Stimulated activated CD8-positive, alpha-beta memory T cell treated with anti-CD3 and anti-CD28 coated beads, Interleukin-7, amount 100 ng/mL, for 4 hours (primary cell): ENCODE measurements around the gene DLK1.

ENCODE experiments used
- DNase-seq, 2 donors: peaks; one replicate each; pipeline ENCODE4 v3.0.0-alpha.2; 2020; ENCODE audit warnings: low read depth in 2 of 2

The DLK1 gene

DNA sequence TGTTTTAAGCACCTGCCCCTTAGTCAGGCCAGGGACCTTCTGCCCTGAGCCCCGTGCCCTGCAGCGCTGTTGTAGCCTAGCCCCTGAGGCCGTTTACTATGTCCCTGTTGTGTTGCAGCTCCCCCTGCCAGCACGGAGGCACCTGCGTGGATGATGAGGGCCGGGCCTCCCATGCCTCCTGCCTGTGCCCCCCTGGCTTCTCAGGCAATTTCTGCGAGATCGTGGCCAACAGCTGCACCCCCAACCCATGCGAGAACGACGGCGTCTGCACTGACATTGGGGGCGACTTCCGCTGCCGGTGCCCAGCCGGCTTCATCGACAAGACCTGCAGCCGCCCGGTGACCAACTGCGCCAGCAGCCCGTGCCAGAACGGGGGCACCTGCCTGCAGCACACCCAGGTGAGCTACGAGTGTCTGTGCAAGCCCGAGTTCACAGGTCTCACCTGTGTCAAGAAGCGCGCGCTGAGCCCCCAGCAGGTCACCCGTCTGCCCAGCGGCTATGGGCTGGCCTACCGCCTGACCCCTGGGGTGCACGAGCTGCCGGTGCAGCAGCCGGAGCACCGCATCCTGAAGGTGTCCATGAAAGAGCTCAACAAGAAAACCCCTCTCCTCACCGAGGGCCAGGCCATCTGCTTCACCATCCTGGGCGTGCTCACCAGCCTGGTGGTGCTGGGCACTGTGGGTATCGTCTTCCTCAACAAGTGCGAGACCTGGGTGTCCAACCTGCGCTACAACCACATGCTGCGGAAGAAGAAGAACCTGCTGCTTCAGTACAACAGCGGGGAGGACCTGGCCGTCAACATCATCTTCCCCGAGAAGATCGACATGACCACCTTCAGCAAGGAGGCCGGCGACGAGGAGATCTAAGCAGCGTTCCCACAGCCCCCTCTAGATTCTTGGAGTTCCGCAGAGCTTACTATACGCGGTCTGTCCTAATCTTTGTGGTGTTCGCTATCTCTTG lies 7.6 kb downstream of the DLK1 start:
- no peak for DNase-seq

DNA sequence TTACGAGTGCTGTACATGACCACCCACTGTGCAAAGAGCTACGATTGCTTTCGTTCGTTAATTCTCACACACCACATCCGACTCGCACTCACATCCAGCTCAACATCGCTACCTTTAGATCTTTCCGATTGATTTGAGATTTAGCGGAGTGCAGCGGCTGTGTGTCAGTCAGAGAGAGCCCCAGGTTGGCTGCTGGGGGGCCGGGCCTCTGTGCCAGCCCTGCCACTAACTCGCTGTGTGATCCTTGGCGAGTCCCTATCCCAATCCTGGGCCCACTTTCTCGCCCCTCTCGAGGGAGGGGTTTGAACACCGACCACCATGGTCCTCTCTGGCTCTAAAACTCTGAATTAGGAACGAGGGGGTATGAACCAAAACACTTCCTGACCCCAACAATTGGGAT lies 8.6 kb downstream of the DLK1 start:
- no peak for DNase-seq

DNA sequence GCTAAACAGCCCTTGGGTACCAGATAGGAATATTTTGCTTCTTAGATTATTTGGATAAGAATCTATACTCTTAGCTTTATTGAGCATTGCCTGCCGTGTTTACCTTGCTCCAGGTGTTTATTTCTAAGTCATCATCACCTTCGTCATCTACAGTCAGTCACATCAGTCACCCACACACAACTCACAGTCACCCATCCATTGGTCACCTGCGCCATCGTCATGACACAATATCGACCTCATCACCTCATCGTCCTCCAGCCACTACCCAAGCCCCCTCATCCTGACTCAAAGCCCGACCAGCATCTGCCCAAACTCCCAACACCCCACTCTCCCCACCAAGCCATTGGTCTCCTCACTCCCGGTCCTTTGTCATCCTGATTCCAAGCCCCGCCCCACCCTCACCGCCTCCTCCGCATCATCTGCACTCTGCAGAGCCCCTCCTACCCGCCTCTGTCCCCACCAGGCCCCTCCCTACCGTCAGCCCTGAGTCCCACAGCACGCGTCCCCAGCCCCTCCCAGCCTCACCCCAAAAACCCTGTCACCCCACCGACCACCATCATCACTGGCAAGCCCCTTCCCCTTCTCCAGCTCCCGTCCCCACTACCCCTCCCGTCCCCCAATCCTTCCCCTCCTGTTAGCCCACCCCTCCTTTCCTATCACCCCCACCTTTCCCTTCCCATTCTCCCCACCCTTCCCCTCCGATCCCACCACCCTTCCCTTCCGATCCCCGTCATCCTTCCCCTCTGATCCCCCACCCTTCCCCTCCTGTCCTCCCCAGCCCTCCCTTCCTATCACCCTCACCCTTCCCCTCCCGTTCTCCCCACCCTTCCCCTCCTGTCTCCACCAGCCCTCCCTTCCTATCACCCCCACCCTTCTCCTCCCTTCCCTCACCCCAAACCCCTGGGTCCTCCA lies 9.8 kb downstream of the DLK1 start:
- DNase-seq, result no peak

DNA sequence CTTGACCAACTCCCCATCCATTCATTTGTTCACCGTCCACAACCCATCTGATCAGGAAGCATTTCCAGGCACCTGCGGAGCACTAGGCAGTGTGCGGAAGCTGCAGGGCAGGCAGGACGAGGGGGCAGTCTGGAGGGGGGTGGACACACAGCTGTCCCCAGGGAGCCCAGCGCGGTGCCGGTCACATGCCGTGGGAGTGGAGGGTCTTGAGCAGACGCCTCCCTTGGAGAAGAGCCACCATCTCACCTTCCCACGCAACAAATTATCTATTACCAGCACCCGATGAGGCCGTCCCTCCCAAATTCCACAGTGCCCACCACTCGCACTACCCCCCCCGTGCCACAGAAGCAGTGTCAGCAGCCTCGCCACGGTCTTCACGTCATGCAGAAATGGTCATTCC lies 10.8 kb downstream of the DLK1 start:
- DNase-seq, result no peak

DNA sequence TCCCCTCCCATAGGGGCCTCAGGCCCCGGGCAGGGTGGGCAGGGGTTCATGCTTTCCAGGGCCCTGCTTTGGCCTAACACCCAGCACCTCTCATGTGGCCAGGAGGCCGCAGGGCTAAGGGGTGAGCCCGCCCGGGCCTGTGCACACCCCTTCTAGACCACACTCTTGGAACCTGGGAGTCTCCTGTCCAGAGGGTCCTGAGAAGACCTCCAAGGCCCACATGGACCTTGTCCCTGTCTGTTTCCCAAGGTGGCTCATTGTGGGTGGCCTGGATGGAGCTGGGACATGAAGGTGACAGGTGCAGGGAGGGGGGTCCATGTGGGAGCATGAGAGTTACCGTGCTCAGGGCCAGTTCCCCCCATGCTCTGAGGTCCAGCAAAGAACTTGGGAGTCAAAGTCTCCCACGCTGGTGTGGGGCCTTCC lies 11.6 kb downstream of the DLK1 start:
- DNase-seq, result no peak

DNA sequence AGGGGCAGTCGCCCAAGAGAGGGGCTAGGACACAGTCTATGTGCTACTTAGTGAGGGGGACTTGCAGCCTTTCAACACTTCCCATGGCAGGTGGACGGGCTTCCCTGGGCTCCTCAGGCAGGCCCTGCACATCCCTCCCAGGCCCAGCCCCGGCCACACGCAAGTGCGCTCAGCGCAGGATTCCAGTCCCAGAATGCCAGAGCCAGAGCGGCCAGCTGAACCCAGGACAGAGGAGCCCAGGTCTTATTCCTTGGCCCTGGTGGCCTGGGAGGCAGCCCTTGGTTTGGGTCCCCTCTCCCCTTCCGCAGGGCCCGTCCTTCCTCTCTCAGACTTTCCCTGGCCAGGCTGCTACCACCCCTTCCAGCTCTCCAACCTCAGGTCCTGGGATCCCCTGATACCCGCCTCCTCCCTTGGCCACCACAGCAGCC lies 12.0 kb downstream of the DLK1 start:
- DNase-seq, result no peak

DNA sequence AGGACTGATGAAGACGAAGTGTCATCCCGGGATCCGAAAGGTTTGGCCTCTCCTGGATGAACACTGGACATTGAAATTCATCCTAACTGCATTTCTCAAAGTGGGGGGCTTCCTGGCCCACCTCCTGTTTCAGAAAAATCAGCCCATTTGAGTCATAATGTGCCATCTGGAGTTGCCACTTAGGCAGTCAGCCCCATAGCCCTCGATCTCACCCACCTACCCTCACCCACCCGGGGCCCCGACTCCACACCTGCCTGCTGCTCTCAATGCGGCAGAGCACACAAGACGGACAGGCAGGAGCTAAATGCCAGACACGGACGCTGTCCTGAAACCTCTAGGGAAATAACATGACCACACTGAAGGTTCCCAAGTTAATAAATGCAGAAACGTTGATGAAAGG lies 12.6 kb downstream of the DLK1 start:
- DNase-seq, result no peak

DNA sequence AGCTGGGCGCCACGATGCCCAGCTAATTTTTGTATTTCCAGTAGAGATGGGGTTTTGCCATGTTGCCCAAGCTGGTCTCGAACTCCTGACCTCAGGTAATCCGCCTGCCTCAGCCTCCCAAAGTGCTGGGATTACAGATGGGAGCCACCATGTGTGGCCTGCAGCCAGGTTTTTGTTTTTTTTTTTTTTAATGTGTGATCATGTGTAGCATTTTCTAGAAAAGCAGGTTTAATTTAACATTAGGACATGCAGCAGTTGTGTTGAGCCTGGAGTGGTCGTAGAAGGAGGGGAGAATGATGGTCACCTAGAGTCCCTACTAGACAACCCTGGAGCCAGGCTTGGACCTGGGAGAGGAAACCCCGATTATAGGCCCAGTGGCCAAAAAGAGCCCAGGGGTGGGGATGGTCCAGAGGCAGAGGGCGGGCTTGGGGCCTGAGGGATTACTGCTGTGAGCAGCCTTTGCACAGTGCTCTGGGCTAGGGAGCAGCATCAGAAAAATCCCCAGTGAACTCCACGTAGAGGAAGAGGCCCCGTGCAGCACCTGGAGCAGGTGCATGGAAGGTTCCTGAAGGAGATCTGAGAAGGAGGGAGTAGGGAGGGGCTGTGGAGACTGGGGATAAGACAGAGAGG lies 13.6 kb downstream of the DLK1 start:
- no peak for DNase-seq

DNA sequence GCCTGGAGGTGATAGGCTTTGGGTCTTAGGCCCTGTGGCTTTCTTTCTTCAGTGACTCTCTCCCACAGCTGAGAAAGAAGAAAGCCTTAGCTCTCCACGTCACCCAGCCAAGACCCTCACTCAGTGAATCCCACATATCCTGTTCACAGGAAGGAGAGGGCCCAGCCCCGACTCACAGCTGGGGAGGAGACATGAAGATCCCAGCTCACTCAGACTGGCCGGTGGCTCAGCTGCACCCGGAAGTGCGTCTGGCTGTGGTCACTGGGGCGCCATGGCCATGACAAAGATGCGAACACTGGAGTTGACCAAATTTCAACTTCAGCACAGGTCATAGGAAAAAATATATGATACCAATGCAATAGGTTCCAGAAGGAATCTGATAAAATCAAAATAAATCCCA lies 14.2 kb downstream of the DLK1 start:
- no peak for DNase-seq

DNA sequence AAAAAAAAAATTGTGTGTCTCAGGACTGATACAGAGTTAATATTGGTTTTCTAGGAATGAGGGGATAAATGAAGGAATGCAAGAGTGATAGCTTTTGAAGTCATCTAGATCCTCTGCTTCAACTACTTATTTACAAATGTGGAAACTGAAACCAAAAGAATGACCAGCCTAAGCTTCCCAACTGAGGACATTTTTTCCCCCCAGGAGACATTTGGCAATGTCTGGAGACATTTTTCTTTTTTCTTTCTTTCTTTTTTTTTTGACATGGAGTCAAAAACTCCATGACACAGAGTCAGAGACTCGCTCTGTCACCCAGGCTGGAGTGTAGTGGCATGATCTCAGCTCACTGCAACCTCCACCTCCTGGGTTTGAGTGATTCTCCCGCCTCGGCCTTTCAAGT lies 15.3 kb downstream of the DLK1 start:
- no peak for DNase-seq

DNA sequence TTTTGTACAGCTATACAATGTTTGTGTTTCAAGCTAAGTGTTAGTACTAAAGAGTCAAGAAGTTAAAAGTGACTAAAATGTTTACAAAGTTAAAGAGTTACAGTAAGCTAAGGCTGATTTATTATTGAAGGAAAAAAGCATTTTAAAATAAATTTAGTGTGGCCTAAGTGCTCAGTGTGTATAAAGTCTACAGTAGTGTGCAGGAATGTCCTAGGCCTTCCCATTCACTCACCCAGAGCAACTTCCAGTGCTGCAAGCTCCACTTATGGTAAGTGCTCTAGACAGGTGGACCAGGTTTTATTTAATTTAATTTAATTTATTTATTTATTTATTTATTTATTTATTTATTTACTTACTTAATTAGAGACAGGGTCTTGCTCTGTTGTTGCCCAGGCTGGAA lies 19.6 kb downstream of the DLK1 start:
- DNase-seq, result no peak

DNA sequence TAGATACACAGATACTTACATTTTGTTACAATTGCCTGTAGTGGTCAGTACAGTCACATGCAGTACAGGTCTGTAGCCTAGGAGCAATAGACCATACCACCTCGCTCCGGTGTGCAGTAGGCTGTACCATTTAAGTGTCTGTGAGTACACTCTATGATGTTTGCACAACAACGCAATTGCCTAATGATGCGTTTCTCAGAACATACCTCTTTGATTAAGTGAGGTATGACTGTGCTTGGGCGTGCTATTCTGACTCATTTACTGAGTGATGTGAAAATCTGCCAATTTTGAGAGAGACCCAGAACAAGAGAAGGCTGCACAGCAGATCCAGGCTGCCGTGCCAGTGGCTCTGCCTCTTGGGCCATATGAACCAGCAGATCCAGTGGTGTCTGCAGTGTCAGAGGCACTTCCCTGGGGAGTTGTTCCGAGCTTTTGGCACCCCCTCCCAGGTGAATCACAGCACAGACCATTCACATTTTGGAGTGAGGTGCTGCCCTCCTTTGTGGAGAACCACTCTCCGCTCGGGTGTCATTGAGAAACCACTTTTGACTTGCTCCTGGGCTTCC lies 20.4 kb downstream of the DLK1 start:
- no peak for DNase-seq

DNA sequence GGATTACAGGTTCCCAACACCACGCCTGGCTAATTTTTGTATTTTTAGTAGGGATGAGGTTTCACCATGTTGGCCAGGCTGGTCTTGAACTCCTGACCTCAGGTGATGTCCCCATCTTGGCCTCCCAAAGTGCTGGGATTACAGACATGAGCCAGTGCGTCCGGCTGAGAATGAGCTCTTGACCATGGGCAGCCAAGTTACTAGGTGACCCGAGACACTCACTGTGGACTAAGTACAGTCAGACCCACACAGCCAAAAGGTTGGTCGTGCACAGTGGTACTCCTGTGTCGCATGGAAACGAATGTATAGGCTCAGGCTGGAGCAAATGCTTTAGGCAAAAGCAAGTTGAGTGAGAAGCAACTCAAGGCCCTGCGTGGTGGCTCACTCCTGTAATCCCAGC lies 21.0 kb downstream of the DLK1 start:
- DNase-seq, result no peak

DNA sequence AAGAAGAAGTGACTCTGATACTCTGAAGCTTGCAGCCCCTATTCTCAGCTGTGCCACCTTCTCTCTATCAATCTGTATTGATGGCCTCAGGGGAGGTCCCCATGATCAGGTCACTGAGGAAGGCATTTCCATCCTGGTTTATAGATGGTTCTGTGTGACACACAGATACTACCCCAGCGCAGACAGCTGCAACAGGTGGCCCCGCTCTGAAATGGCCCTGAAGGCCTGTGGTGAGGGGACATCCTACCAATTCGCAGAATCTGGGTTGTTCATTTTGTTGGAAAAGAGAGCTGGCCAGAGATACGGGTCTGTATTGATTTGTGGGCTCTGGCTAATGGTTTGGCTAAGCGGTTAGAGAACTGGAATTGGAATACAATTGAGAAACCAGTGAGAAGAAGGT lies 21.7 kb downstream of the DLK1 start:
- no peak for DNase-seq

DNA sequence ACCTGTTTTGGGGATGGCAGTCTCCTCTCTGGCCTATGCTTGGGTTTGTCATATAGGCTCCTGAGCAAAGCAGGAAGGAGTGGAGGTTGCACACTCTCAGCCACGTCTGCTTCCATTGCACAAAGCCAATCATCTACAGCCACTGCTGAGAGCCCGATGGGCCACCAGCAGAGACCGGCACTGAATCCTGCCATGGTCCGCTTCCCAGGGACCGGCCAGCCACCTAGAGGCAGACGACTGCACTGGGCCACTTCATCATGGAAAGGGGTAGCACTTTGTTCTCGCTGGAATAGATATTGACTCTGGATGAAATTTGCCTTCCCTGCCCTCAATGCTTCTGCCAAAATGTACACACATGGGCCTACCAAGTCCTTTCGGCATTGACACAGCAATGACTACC lies 22.3 kb downstream of the DLK1 start:
- no peak for DNase-seq

DNA sequence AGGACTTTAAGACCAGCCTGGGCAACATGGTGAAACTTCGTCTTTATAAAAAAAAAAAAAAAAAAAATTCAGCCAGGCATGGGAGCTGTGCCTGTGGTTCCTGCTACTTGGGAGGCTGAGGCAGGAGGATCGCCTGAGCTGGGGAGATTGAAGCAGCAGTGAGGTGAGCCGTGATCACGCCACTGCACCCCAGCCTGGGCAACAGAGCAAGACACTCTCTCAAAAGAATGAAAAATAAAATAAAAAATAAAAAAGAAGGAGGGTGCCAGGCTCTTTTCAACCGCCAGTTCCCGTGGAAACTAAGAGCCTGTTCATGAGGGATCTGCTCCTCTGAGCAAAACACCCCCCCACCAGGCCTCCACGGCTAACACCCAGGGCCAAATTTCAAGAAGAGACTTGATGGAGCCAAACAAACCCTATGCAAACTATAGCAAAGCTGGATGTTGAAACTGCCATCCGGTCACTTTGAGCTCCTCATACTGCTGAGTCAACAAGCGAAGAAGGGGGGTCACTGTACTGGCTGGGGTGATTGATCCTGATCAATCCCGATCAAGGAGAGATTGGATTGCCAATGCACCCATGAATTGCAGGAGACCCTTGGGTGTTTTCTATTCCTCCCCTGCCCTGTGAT lies 23.4 kb downstream of the DLK1 start:
- no peak for DNase-seq

DNA sequence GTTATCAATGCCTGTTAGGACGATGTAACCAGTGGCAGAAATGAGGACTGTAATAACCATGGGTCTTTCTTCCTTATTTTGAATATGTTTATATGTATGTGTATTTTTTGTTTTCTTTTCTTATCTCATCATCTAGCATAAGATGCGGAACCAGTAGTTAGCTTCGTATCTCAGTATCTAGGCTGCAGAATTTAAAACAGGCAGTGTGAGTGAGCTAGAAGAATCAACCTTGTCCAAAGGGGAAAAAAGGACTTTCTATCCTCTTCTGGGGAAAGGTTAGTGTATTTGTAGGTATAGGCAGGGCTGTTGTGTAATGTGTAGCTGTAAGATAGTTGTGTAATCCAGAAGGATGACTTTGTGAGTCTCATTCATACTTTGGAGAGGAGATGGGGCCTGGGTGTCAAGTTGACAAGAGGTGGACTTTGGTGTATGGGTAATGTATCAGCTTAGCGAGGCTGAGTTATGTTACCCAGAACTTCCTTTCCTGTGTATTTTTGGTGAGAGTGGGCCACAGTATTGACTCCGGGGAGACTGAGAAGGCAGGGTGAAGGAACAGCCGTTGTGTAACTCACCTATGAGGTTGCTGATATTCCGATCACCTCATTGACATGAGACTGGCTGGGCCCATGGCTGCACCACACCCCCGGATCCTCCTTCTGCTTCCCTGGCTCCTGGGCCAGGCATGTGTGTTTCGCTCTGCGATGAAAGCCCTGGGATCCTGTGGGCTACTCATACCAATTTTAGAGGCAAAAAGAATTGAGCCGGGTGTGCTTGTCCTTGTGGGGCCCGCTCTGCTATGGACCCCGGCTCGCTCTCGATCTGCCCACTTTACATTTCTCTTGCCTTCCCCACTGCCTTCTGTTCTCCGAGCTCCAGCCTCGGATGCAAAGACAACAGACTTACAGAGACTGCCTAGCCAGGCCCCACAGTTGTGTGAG lies 24.3 kb downstream of the DLK1 start:
- no peak for DNase-seq

DNA sequence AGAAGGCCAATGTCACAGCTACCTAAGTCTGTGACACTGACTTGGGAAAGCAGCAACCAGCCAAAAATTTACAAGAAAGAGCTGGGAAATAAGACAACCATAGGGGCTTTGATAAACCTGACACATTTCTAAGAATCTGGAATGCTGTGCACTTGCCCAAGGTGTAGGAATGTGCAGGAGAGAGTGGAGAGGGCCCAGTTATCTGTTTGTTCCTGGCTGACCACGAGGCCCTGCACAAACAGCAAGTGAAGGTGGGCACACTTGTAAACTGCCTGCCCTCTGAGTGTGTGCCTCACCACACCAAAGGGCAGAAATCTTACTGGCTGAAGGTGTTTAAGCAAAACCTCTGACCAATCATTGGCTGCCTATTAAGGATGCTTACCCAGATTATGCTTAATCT lies 27.3 kb downstream of the DLK1 start:
- no peak for DNase-seq

DNA sequence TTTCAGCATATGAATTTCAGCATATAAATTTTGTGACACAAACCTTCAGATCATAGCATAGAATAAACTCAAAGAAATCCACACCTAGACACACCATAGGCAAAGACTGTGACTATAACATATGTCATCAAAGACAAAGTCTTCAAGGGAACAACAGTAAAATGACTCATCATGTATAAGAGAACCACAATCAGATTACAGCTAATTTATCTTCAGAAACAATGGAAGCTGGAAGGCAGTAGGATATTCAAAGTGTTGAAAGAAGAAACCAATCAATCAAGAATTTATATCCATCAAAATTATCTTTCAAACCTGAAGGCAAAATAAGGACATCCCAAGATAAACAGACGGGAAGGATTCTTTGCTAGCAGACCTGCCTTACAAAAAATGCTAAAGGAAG lies 29.0 kb downstream of the DLK1 start:
- no peak for DNase-seq

DNA sequence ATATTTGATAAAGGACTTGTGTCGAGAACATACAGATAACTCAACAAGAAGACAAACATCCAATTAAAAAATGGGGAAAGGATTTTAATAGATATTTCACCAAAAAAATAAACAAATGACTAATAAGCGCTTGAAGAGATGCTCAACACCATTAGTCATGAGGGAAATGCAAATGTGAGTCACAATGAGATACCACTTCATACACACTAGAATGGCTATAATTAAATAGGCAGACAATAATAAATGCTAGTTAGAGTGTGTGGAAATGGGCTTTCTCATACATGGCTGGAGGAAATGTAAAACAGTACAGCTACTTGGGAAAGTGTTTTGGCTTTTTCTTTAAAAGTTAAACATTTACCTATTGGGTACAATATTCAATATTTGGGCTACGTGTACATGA lies 34.8 kb downstream of the DLK1 start:
- no peak for DNase-seq
